Urothelium cell line (cell line): ENCODE results near the gene CELSR1.

ENCODE experiments used
- DNase-seq: peaks from one replicate; pipeline ENCODE4 v3.0.0; 2011; ENCODE audit warnings: low spot score, mixed read lengths
- FAIRE-seq: peaks from 2 replicates; lab custom pipeline; 2011; peaks lifted over from hg19 to GRCh38; lab: Jason Lieb, UNC

The CELSR1 gene

DNA sequence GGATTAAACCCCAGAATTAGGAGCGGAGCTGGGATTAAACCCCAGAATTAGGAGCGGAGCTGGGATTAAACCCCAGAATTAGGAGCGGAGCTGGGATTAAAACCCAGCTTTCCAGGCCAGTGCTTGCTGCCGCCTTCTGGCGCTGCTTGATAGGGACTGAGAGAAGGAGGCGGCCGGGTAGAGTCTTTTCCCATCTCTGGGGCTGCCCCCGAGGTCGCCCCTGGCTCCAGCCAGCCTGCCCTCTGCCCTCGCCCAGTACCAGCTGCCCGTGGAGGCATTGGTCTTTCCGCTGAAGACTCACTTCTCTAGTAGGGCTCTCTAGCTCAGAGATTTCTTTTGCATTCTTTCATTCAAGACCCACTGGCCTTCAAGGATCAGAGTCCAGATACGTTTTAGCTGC, 196.7 kb downstream of the CELSR1 start:
- FAIRE-seq = no peak
- no peak for DNase-seq

- FAIRE-seq (no peak), DNase-seq (no peak)
Observed at GRCh38 chr22:46339956-46340355, 197.5 kb downstream of the CELSR1 start.

GRCh38 chr22:46338636-46339035, 198.8 kb downstream of the CELSR1 start:
- FAIRE-seq = no peak
- no peak for DNase-seq

- DNase-seq (no peak), FAIRE-seq (no peak)
Observed at GRCh38 chr22:46337870-46338269, 199.6 kb downstream of the CELSR1 start.

GRCh38 chr22:46336119-46337078, 201.0 kb downstream of the CELSR1 start:
- DNase-seq (no peak), FAIRE-seq (no peak)

GRCh38 chr22:46335201-46336118, 202.0 kb downstream of the CELSR1 start, which contains the start of gene TRMU:
Gene TRMU (plus strand): TSS chr22:46335714. CDS start chr22:46335765, 51 bp downstream.
- FAIRE-seq = peak; percentile 96
- peak; percentile 98 for DNase-seq

DNA sequence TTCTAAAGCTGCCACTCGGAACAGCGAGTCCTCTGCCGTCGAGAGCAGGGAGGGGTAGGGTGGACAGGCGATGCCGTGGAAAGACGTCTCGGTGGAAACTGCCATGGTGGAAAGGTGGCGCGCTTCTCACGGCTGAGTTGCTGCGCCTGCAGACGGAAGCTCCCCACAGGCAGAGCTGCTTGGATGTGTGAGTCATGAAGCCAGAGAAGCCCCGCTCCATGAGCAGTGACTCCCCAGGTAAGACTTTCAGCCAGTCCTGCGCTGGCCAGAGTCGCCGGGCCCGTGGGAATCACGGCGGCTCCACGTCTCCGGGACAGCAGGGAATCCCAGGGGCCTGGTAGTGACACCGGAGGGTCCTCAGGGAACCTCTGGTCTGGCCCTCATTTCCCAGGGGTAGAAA, 205.9 kb downstream of the CELSR1 start:
- DNase-seq = no peak
- no peak for FAIRE-seq

GRCh38 chr22:46330426-46330825, 207.0 kb downstream of the CELSR1 start:
- FAIRE-seq (no peak), DNase-seq (no peak)

DNA sequence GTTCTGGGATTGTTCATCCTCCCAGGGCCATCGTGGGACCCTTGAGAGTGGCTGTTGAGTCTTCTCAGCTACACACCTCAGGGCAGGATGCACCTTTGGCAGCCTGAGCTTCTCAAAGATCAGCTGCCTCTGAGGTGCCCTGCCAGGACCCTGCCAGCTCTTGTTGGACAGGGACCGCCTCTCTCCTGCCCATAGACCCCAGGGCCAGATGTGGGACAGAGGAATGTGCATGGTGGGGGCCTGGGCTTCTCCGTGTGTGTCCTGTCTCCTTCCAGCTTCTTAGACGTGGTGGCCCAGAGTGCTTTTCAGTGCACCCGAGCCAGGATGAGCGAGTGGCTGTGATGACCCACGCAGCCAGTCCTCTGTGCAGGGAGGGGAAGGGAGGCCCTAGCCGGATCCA, 207.8 kb downstream of the CELSR1 start:
- FAIRE-seq (no peak), DNase-seq (no peak)

DNA sequence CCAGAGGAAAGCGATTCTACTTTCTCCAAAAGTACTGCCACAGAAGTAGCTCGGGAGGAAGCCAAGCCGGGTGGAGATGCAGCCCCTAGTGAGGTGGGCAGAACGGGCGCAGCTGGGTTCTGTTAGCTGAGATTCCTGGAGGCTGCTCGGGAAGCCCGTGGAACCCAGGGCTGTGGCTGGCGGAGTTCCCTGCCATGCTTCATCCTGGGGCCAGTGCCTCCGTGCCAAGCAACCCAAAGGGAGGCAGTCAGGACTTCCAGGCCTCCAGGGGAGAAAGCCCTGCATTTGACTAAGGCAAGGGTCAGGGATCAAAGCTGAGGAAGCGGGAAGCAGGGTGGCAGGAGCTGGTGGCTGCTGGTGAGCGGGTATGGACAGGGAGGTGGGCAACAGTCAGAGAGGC, 208.6 kb downstream of the CELSR1 start:
- no peak for DNase-seq
- no peak for FAIRE-seq

GRCh38 chr22:46327691-46328465, 209.5 kb downstream of the CELSR1 start:
- DNase-seq (no peak), FAIRE-seq (no peak)

DNA sequence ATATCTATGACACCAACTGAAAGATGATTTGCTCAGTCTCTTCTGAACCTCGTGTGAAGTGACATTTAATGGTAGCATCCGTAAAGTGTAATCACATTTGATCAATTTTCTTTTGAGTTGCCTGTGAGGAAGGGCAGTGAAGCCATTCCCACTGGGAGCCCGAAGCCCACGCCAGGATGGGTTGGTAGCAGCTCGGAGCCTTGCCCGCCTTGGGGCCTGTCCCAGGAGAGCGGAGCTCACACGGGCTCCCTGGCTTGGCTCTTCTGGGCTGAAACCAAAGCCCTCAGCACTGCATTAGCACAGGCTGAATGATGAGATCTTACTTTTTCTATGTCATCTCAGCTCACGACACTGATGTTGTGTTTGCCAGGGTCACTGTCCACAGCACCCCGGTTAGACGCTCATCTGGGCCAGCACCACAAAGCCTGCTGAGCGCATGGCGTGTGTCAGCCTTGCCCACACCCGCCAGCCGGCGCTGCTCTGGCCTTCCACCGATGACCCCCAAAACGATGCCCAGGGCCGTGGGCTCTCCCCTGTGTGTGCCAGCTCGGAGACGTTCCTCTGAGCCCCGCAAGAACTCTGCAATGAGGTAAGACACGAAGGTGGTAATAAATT, 211.2 kb downstream of the CELSR1 start:
- FAIRE-seq (no peak), DNase-seq (no peak)

DNA sequence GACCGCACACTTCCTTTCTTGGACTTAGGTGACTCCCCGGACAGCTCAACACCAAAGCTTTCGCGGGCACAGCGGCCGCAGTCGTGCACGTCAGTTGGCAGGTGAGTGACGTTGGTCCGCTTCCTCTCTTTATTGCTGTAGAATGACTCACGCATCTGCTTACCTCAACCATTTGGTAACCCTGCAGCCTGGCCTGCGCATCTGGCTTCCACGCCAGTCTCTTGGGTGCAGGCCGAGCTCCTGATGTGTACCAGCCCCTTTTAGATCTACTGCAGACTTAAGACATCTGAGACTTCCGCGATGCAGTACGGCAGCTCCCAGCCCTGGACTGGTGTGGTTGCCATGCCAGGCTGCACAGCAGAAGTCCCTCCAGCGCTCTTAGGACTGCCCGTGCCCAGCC, 214.3 kb downstream of the CELSR1 start:
- DNase-seq (no peak), FAIRE-seq (no peak)

- no peak for DNase-seq
- peak; percentile 77 for FAIRE-seq
Observed at GRCh38 chr22:46322711-46323110, 214.7 kb downstream of the CELSR1 start.

DNA sequence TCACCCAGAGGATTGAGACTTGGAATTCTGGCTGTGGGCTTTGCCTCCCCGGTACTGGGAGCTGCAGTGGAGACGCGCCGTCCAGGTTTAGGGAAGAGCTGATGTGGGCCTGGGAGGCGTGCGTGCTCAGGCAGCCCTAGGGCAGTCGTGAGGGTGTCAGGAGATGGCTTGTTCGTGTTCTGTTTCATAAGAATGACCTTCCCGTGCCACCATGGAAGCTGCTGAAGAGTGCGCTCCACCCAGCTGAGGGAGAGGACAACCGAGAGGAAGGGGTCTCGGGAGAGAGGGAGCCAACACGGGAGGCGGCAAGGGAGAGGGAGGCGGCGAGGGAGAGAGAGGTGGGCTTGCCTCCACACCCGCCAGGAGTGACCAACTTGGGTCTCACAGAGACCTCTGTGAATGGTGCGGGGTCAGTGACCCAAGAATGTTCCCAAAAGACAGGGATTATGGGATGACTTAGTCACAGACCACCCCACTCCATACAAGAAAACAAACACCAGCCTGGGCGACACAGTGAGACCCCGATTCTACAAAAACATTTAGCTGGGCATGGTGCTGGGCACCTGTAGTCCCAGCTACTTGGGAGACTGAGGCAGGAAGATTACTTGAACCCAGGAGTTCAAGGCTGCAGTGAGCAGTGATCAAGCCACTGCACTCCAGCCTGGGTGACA, 216.6 kb downstream of the CELSR1 start:
- FAIRE-seq (peak; percentile 52), DNase-seq (no peak)

- FAIRE-seq (no peak), DNase-seq (no peak)
Observed at GRCh38 chr22:46320166-46320710, 217.2 kb downstream of the CELSR1 start.

DNA sequence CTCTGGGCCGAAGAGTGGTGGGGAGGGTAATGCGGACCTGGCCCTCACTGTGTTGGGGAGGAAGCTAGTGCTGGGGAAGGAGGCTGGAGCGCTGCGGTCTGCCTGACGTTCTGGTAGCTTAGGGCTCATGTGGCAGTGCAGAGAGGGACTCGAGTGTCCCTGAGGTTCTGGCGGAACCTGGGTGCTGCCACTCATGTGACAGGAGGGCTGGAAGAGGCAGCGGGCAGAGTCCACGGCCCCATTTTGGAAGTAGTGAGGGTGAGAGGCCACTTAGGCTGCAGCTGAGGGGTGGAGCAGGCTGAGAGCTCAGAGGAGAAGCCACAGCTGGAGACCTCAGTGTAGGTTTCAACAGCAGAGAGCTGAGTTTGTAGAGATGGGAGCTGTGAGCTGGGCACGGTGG, 218.1 kb downstream of the CELSR1 start:
- FAIRE-seq = no peak

DNA sequence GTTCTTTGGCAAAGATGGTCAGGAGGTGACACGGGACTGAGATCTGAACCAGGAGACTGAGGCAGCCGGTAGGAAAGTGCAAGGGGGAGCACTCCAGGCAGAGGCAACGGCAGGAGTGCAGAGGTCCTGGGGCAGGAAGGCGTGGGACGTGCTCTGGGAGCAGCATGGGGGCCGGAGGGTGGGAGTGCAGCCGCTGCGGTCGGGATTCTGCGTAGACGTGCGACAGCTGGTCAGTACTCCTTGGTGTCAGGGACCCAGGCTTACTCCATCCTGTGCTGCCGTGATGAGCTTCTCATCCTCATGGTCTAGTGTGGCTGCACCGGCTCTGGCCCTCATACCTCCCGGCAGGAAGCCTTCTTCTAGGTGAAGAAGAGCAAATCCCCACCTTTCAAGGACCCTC, 218.8 kb downstream of the CELSR1 start:
- FAIRE-seq = no peak
- DNase-seq = no peak

More for the DNA sequence above, 218.1 kb downstream of the CELSR1 start:
- no peak for DNase-seq

- no peak for DNase-seq
- no peak for FAIRE-seq
Observed at GRCh38 chr22:46317646-46318045, 219.8 kb downstream of the CELSR1 start.
